ENCODE results near the gene EXD3. TPM values are rescaled to one million over a fixed set of nuclear protein-coding genes. Genes with fewer than 3 reads are reported as not detected.

The EXD3 gene
- total RNA-seq, 2 experiments from 2014 or later, result 10.3 to 13.2 TPM

DNA sequence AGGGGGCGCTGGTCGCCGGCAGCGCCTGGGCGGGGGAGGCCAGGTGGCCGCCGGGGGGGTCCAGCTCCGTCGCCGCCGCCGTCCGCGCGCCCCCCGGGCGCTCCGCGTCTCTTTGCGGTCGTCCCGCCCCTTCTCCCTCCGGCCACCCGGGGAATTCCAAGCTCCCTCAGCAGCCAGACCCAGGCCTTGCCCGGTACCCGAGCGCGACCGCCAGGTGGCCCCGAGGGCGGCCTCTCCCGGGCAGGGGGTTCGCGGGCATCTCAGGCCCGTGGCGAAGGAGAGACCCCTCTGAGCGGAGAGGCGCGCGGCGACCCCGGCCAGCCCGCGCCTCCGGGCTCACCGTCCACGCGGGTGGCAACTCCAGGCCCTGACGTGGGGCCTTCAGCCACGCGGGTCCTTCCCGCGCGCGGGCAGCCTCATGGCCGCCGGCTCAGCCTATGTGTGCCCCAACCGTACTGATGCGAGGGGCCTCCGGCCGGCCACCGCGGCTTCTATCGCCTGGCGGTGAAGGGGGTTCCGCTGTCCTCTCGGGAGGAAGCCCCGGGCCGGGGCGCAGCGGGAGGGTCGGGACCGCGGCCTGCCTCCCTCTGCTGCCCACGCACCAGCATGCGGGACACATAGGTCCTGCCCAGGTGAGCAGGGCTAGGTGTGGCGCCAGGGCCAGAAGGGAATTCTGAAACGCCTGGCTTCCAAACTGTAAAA, 120.4 kb downstream of the EXD3 start:
- no peaks in the 10 kb centered on the region for H3K9me3 Mint-ChIP-seq
- peaks cover 16% of the 10 kb centered on the region for H3K4me1 Mint-ChIP-seq
- CTCF ChIA-PET, result interaction anchor here (0.7 to 2.3 kb wide), 15 partner anchors 9 to 216 kb away, joined by 3 to 9 read pairs (median 4); partner anchors contain the start of genes EXD3, NELFB, NOXA1 and TOR4A
- POLR2A ChIA-PET, result interaction anchor here (0.7 kb wide), 1 partner anchor 62 kb away, joined by 3 read pairs; the partner anchor contains the start of gene TUBB4B
- DNase-seq, result no peak
- H3K27me3 Mint-ChIP-seq, result peaks cover 24% of the 10 kb centered on the region
- H3K27ac Mint-ChIP-seq, result no peak overlapping the region
- H3K4me3 Mint-ChIP-seq, result no peak overlapping the region
- no peaks in the 10 kb centered on the region for H3K36me3 Mint-ChIP-seq (ENCODE audit: low read depth)

DNA sequence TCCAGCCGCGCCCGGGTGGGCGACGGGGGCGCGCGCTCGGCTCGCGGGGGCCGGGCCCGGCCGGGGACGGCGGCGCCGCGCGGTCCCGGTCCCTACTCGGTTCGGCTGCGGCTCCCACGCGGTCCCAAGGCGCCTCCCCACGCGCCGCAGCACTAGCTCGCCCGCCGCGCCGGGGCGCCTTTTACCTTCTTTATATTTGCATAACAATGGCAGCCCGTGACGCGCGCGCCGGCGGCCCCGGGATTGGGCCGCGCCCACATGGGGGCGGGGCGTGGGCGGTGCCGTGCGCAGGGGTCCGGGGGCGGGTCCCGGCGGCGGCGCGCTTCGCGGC, 120.9 kb downstream of the EXD3 start, which contains the start of gene NRARP:
TSS of gene NRARP (minus strand) at position 154 of the 331 bp plus-strand sequence. CDS start 343 bp downstream, outside the sequence.
- peak; percentile 89 for DNase-seq
- ChIA-PET CTCF (interaction anchor here (0.6 to 2.3 kb wide), 16 partner anchors 9 to 255 kb away, joined by 3 to 9 read pairs (median 4); partner anchors contain the start of genes EXD3, NELFB, NOXA1 and TOR4A), POLR2A (interaction anchor here (0.7 kb wide), 1 partner anchor 61 kb away, joined by 3 read pairs; the partner anchor contains the start of gene TUBB4B)
- Mint-ChIP-seq H3K27me3 (peaks cover 28% of the 10 kb centered on the region), H3K4me1 (peaks cover 16% of the 10 kb centered on the region), H3K36me3 (ENCODE audit: low read depth) (no peaks in the 10 kb centered on the region), H3K4me3 (peak within 1 kb of the TSS; percentile 56), H3K27ac (no peak within 1 kb of the TSS), H3K9me3 (no peaks in the 10 kb centered on the region)

DNA sequence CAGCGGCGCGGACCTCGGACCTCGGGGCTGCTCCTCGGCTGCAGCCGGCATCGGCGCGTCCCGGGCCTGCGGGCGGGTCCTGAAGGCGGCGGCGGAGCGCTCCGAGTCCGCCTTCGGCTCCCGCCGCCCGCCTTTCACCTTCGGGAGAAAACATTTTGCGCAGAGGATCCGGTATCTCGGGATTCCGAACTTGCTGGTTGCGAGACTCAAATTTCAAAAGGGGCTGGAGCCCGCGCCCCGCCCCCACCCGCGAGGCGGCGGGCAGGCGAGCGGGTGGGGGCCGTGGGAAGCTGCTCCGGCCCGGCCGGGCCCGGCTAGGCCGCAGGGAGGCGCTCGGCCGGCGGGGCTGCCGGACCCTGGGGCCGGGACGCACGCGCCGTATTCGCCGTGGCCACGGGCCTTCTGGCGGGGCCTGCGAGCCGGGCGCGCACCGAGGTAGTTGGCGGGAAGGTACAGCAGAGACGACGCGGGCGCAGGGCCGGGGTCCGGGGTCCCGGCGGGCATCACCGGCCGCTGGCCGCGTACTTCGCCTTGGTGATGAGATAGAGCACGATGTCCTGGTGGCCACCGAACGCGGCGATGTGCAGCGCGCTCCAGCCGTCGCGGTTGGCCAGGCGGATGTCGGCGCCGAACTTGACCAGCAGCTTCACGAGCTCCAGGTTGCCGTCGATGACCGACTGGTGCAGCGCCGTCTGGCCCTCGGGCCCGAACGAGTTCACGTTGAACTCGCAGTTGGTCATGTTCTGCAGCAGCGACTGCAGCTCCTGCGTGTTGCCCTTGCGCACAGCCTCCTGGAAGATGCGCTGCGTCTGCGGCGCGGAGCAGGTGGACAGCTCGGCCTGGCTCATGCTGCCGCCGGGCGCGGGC, 121.6 kb downstream of the EXD3 start:
- Mint-ChIP-seq H3K9me3 (no peaks in the 10 kb centered on the region), H3K27me3 (peaks cover 36% of the 10 kb centered on the region), H3K4me1 (peaks cover 16% of the 10 kb centered on the region), H3K27ac (no peak overlapping the region), H3K36me3 (ENCODE audit: low read depth) (no peaks in the 10 kb centered on the region), H3K4me3 (peak overlapping the region; percentile 56)
- ChIA-PET POLR2A (no interaction called here), CTCF (interaction anchor here (0.6 to 2.3 kb wide), 13 partner anchors 8 to 254 kb away, joined by 3 to 9 read pairs (median 4); partner anchors contain the start of genes EXD3, NELFB and NOXA1)
- DNase-seq, result no peak

DNA sequence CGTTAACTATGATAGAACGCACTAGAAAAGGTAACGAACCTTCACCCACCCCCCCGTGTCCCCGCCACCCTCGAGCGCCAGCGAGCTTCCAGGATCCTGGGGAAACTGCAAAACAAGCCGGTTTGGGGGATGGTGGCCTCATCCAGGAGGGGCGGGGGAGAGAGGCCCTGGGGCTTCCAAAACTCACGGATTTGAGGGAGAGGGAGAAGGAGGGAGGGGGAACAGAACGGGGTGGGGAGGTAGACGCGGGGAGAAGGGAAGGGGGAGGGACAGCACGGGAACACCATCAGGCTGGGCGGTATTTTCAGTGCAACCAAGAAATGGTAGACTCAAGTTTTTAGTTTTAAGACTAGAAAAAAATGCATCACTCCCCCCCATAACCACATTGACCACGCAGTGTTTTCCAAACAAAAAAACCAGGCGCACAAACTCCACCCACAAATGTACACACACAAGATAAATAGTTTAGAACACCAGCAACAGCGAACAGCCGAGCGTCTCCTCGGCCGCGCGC, 122.3 kb downstream of the EXD3 start:
- Mint-ChIP-seq H3K27ac (no peak overlapping the region), H3K27me3 (peaks cover 36% of the 10 kb centered on the region), H3K36me3 (ENCODE audit: low read depth) (no peaks in the 10 kb centered on the region), H3K4me1 (peaks cover 15% of the 10 kb centered on the region), H3K9me3 (no peaks in the 10 kb centered on the region), H3K4me3 (peak overlapping the region; percentile 56)
- no peak for DNase-seq
- CTCF ChIA-PET, result interaction anchor here (0.6 kb wide), 1 partner anchor 121 kb away, joined by 3 read pairs; no protein-coding TSS in a partner anchor
- POLR2A ChIA-PET, result no interaction called here

DNA sequence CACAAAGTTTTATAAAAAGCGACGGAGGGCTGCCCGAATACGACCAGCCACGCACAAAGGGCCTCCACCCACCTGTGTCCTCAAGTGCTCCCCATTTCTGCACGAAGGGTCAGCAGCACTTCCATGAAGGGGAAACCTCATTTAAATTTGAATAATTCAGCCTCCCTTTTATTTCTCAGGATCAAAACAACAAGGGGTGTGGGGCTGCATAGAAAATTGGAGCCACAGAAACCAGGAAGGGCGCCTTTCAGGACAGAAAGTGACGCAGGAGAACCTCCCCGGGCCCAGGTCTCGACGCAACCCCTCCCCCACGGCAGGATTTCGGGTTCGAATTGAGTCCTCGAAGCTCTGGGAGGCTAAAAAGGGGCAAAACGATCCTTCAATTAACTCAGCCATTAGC, 123.0 kb downstream of the EXD3 start:
- peaks cover 10% of the 10 kb centered on the region for H3K4me1 Mint-ChIP-seq
- no peak overlapping the region for H3K27ac Mint-ChIP-seq
- ChIA-PET CTCF (interaction anchor here (0.6 kb wide), 1 partner anchor 122 kb away, joined by 3 read pairs; no protein-coding TSS in a partner anchor), POLR2A (no interaction called here)
- peaks cover 37% of the 10 kb centered on the region for H3K27me3 Mint-ChIP-seq
- H3K4me3 Mint-ChIP-seq, result peak overlapping the region; percentile 32
- H3K9me3 Mint-ChIP-seq, result no peaks in the 10 kb centered on the region
- H3K36me3 Mint-ChIP-seq (ENCODE audit: low read depth), result no peaks in the 10 kb centered on the region
- no peak for DNase-seq

DNA sequence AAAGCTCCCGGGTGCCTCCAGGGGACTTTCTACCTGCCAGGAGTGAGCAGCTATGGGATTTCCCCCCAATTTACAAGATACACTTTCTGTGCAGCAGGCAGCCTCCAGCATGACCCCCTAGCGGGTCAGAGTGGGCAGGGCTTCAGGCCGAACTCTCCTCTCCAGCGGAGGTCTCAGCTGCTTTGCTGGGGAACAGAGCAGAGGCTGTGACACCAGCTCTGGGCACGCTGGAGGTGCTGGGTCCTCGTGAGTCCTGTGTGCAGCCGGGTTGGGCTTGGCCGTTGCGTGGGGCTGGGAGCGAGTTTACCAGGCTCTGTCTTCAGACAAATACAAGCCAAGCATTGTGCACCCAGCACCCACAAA, 123.8 kb downstream of the EXD3 start:
- peaks cover 13% of the 10 kb centered on the region for H3K4me1 Mint-ChIP-seq
- ChIA-PET CTCF (interaction anchor here (1.5 kb wide), 1 partner anchor 146 kb away, joined by 3 read pairs; no protein-coding TSS in a partner anchor), POLR2A (no interaction called here)
- H3K4me3 Mint-ChIP-seq, result no peak overlapping the region
- H3K27ac Mint-ChIP-seq, result no peak overlapping the region
- H3K9me3 Mint-ChIP-seq, result no peaks in the 10 kb centered on the region
- no peak for DNase-seq
- no peaks in the 10 kb centered on the region for H3K36me3 Mint-ChIP-seq (ENCODE audit: low read depth)
- peaks cover 42% of the 10 kb centered on the region for H3K27me3 Mint-ChIP-seq

DNA sequence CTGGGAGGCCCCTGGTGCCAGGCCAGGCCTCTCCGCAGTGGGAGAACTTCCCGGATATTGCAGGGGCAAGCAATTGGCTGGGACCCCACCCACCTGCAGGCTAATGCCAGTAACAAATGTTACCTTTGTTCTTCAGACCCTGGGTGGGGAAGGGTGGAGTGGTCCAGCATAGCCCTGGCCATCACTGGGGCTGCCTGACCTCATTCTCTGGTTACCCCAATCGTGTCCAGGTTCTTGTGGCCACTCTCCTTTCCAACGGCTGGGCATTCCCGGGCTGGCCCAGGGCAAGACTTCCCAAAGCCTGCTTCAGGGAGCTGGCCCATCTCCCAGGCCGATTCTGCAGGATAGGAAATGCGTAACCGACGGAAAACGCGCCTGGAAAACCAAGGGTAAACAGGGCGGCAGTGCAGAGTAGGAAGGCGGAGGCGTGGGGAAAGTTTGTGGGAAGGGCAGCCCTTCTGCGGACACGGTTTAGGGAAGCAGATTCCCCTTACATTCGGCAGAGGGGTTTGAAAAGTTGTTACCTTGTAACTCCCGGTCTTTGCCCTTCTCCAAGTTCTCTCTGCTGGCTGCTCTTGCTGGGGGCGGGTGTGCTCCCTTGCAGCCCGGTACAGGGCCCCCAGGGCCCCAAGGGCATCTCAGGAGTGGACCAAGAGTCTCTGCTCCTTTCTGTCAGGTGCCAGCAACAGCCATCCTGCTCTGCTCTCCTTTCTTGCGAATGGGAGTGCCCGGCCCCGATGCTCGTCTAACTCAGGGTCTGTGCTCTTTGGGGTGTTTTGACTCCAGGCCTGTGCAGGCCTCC, 124.4 kb downstream of the EXD3 start:
- no peak for DNase-seq
- CTCF ChIA-PET, result interaction anchor here (1.5 kb wide), 1 partner anchor 147 kb away, joined by 3 read pairs; no protein-coding TSS in a partner anchor
- H3K4me3 Mint-ChIP-seq, result no peak overlapping the region
- H3K4me1 Mint-ChIP-seq, result peaks cover 13% of the 10 kb centered on the region
- H3K36me3 Mint-ChIP-seq (ENCODE audit: low read depth), result no peaks in the 10 kb centered on the region
- H3K9me3 Mint-ChIP-seq, result no peaks in the 10 kb centered on the region
- H3K27me3 Mint-ChIP-seq, result peaks cover 47% of the 10 kb centered on the region
- POLR2A ChIA-PET, result no interaction called here
- no peak overlapping the region for H3K27ac Mint-ChIP-seq

DNA sequence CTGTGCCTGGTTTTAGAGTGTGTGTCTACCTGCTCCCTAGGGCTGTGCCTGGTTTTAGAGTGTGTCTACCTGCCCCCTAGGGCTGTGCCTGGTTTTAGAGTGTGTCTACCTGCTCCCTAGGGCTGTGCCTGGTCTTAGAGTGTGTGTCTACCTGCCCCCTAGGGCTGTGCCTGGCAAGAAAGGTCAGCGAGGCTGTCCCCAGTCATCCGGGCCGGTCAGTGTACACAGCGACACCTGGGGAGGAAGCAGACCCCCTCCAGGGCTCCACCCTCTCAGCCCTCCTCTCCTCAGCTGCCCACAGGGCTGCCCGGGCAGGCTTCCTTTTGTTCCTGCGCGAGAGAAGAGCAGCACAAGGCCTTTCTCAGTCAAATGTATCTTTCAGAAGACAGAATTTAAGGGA, 125.0 kb downstream of the EXD3 start:
- DNase-seq, result no peak
- Mint-ChIP-seq H3K27me3 (peaks cover 48% of the 10 kb centered on the region), H3K36me3 (ENCODE audit: low read depth) (no peaks in the 10 kb centered on the region), H3K27ac (no peak overlapping the region), H3K4me3 (no peak overlapping the region), H3K9me3 (no peaks in the 10 kb centered on the region), H3K4me1 (peaks cover 13% of the 10 kb centered on the region)
- ChIA-PET POLR2A (no interaction called here), CTCF (interaction anchor here (1.5 kb wide), 1 partner anchor 148 kb away, joined by 3 read pairs; no protein-coding TSS in a partner anchor)

DNA sequence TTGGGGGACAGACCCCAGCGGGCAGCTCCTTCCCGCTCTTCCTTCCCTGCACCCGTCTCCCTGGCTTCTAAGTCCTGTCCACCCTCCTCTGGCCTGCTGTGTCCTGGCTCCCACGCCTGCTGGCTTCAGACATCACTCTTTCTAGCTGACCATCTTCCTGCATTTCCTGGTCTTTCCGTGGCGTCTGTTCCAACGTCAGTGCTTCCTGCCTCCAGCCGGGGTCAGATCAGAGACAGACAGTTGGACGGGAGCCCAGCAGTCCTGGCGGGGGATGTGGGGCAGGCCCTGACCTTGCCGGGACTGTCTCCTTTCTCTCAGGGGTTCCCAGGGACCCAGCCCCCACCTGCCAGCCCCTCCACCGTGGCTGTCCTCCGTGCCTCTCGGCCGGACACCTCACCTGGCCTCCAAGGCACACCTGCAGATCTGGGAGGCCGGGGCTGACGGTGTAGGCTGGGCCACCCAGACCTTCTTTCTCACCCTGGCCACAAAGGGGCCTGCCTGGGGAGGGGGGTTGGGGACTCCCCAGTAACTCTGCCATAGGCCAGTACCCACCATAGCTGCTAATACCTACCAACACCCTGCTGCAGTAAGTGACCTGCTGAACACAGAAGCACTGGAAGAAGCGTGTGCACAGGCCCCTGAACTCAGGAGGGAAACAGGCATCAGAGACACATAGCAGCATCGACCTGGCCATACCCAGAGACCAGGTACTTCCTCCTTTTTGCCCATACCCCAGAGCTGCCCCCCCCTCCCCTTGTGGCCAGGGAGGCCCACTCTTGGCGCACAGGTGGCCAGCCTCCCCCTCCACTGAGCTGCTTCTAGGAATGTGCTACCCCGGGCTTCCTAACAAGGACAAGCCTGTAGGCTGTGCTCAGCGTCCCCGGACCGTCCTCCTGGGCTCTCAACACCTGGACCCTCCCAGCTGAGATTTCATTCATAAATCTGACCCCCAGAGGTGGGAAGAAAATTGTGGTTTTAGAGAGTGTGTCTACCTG, 126.0 kb downstream of the EXD3 start:
- no peak overlapping the region for H3K27ac Mint-ChIP-seq
- POLR2A ChIA-PET, result no interaction called here
- CTCF ChIA-PET, result interaction anchor here (1.0 to 1.3 kb wide), 2 partner anchors 78 to 568 kb away, joined by 3 read pairs; no protein-coding TSS in a partner anchor
- H3K4me3 Mint-ChIP-seq, result peak overlapping the region; percentile 40
- H3K27me3 Mint-ChIP-seq, result peaks cover 51% of the 10 kb centered on the region
- H3K9me3 Mint-ChIP-seq, result no peaks in the 10 kb centered on the region
- H3K36me3 Mint-ChIP-seq (ENCODE audit: low read depth), result no peaks in the 10 kb centered on the region
- DNase-seq, result no peak
- H3K4me1 Mint-ChIP-seq, result peaks cover 13% of the 10 kb centered on the region

DNA sequence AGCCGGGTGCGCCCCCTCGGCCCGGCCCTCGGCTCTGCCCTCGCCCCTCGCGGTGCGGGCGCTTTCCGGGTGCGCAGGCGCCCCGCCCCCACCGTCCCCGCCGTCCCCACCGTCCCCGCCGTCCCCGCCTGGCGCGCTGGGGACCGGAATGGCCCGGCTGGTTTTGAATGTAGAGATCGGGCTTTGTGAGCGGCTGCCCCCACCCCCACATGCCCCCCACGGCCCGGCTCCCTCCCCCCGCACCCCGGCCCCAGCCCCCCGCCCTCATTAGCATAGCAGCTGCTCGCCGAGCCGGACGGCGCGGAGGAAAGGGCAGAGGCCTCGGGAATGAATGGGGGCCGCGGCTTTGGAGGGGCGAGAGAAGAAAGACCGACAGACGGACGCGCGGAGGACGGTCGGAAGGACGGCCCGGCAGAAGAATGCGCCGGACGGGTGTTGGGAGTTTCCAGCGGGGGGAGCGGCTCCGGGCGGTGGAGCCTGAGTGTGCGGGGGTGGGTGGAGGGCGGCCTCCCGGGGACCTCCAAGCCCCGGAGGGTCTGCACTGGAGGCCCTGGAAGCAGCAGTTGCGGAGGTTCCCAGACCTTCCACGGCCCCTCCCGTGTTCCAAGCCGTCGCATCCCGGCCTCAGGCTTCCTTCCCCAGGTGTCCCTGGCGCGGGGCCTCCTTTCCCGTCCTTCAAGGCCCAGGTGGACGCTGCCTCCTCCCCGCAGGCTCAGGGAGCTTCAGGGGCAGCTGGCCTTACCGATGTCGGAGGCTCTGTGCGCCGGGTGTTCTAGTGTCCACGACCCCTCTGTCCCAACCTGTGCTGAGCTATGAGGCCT, 126.9 kb downstream of the EXD3 start:
- Mint-ChIP-seq H3K9me3 (no peaks in the 10 kb centered on the region), H3K36me3 (ENCODE audit: low read depth) (no peaks in the 10 kb centered on the region), H3K4me3 (peak overlapping the region; percentile 40), H3K4me1 (peaks cover 13% of the 10 kb centered on the region), H3K27ac (no peak overlapping the region), H3K27me3 (peaks cover 48% of the 10 kb centered on the region)
- ChIA-PET CTCF (interaction anchor here (1.0 to 1.3 kb wide), 2 partner anchors 79 to 568 kb away, joined by 3 read pairs; no protein-coding TSS in a partner anchor), POLR2A (no interaction called here)
- DNase-seq, result no peak

All from activated CD4-positive, alpha-beta T cell treated with anti-CD3 and anti-CD28 coated beads, Interleukin-2, amount 10 ng/mL, durations not matched to agents 7 days and 5 days (primary cell).